Psoas muscle (tissue), 8 donors: Measurements from ENCODE around the gene TMEM17. TPM values are rescaled to one million over a fixed set of nuclear protein-coding genes. Genes with fewer than 3 reads are reported as not detected.
"Not testable (repeated sequence)": the region's sequence is repeated elsewhere in the genome, so short reads cannot be mapped to it uniquely, and the experiment has no call there.

Experiments used
- ATAC-seq, 4 donors: fragments of 200-7000 bp; cut with Tn5 transposase; one replicate each; pipeline ENCODE4 v1.9.1; 2020; ENCODE audit warnings: moderate library complexity in 3 of 4, mild to moderate bottlenecking in 2 of 4
- DNase-seq, 2 donors: peaks; one replicate each; pipeline ENCODE4 v3.0.0-alpha.2; 2020
- H3K27ac ChIP-seq: fragments of 200-600 bp; one replicate; pipeline ENCODE4 v1.8.0; 2022
- H3K27me3 ChIP-seq, 3 donors: fragments of 200-600 bp in 1 of 3; one replicate each; pipeline versions ENCODE4 v1.6.1 to v1.8.0; 2013 to 2022; ENCODE audit warnings: low read length in 2 of 3, mild to moderate bottlenecking in 2 of 3, moderate library complexity in 1 of 3; ENCODE audit not compliant: insufficient read depth in 3 of 3
- H3K36me3 ChIP-seq, 2 donors: fragments of 200-600 bp in 1 of 2; one replicate each; pipeline versions ENCODE4 v1.6.1 to v1.8.0; 2013 to 2022; ENCODE audit warnings: low read depth in 1 of 2, mild to moderate bottlenecking in 1 of 2, moderate library complexity in 1 of 2; ENCODE audit not compliant: insufficient read depth in 1 of 2
- H3K4me1 ChIP-seq: fragments of 200-600 bp; one replicate; pipeline ENCODE4 v1.8.0; 2022
- H3K4me3 ChIP-seq: fragments of 200-600 bp; one replicate; pipeline ENCODE4 v1.8.0; 2022; ENCODE audit warnings: mild to moderate bottlenecking
- H3K9me3 ChIP-seq: fragments of 200-600 bp; one replicate; pipeline ENCODE4 v1.8.0; 2022
- WGBS, 3 donors: extraction: QIAGEN DNeasy Blood & Tissue Kit; methylation state at CpG; one replicate each; pipeline versions ENCODE4 v1.1.6 to v1.1.7; 2013; 5-methylcytosine and 5-hydroxymethylcytosine counted together
- intact Hi-C, 2 donors: fragments of 100-400 bp; cut with DNase I; formaldehyde crosslinking; loops; one replicate each; pipeline versions ENCODE4 v1.11.0 to v1.14.2; 2022
- polyA plus RNA-seq, 3 donors: library from polyadenylated mRNA; stranded (reverse); fragments of 200-250 nt; gene quantifications; one replicate each; pipeline ENCODE4 v1.2.3, GENCODE V29; 2013
- total RNA-seq, 4 donors: library from RNA; stranded (reverse); fragmentation: NEBNext Ultra II Directional in 2 of 4; extraction: Animal tissue kit (Norgen Biotek cat#: 25700) in 2 of 4; gene quantifications; one replicate each; pipeline versions ENCODE4 v1.2.1 to v1.2.4, GENCODE V29; 2021 to 2023
- TF ChIP-seq, protein P1 (sequence below): fragments of 200-600 bp; IDR thresholded peaks from one replicate; pipeline ENCODE4 v1.8.0; 2022; ENCODE audit warnings: antibody characterized with exemption
- donor health status: healthy with polysubstance abuse.
- donor health status: DM: no; HTN: no; CAD: no; lungs with moderate emphysema.
- donor health status: Bipolar disorder and iron deficiency.
- donor health status: healthy.
- donor health status: DM: yes; HTN: yes; CAD: no.
- donor health status: DM: no; HTN: no; CAD: no.
- donor health status: DM: no; HTN: no; CAD: no.
- donor health status: DM: yes; HTN: yes; CAD: no.

TMEM17 gene
- total and polyA plus RNA-seq, 7 donors = 0.44 to 1.1 (median 0.67) TPM

DNA sequence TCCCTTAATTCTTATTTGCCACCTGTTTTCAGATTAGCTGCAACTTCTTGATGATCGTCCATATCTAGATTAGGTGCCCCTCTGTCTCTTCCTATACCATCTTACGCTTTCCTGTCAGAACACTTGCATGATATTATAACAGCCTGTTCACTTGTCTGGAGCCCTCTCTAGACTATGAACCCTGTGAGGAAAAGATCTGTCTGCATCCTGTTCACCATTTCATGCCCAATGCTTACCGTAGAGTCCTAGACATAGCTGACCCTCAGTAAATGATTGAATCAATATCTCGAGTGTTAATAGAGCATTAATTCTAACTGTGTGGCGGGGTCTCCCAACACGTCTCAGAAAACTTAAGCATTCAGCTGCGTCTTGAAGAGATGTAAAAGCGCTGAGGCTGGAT lies 31.8 kb upstream of the TMEM17 start:
- H3K27me3 ChIP-seq = no peaks in the 10 kb centered on the region
- no peaks in the 10 kb centered on the region for H3K4me1 ChIP-seq
- TF ChIP-seq, protein P1, sequence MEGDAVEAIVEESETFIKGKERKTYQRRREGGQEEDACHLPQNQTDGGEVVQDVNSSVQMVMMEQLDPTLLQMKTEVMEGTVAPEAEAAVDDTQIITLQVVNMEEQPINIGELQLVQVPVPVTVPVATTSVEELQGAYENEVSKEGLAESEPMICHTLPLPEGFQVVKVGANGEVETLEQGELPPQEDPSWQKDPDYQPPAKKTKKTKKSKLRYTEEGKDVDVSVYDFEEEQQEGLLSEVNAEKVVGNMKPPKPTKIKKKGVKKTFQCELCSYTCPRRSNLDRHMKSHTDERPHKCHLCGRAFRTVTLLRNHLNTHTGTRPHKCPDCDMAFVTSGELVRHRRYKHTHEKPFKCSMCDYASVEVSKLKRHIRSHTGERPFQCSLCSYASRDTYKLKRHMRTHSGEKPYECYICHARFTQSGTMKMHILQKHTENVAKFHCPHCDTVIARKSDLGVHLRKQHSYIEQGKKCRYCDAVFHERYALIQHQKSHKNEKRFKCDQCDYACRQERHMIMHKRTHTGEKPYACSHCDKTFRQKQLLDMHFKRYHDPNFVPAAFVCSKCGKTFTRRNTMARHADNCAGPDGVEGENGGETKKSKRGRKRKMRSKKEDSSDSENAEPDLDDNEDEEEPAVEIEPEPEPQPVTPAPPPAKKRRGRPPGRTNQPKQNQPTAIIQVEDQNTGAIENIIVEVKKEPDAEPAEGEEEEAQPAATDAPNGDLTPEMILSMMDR = no peak
- ATAC-seq (no peak), DNase-seq (no peak)
- 92 to 95% (median 95%) methylated on average over 8 of the region's 8 CpGs for WGBS, 3 donors
- no peaks in the 10 kb centered on the region for H3K9me3 ChIP-seq
- no peak overlapping the region for H3K27ac ChIP-seq
- no peaks in the 10 kb centered on the region for H3K36me3 ChIP-seq
- intact Hi-C loops = no loop called here
- no peak overlapping the region for H3K4me3 ChIP-seq

DNA sequence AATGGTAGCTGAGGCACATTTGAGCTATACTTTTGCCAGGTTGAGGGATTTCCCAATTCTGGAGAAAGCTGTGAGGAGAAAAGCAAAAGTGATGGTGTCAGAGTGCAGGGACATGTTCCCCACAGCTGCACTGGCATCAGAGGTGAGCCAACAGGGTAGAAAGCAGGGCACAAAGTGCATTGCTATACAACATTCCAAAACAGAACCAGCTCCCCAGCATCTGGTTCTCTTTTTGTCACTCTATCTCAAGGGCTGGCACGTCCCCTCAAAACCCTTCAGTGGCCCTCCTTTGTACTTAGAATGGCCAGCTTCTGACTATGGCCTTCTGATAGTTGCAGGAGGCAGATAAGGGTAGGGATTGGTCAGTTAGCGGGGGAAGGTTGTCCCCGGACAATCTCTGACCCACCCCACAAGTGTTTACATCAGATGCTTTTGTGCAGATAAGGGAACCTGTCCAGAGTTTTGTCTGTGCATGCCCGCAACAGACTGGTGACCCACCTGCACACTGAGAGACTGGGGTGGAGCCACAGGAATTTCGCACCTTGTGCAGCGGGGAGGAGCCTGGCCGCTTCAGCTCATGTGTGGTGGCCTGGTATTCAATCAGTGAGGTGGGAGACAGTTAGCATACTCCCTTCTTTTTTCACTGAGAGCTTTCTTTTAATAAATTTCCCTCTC lies 31.0 kb upstream of the TMEM17 start:
- intact Hi-C loops = no loop called here
- Histone ChIP-seq H3K4me1 (no peaks in the 10 kb centered on the region), H3K27me3 (no peaks in the 10 kb centered on the region), H3K9me3 (no peaks in the 10 kb centered on the region), H3K27ac (no peak overlapping the region), H3K36me3 (no peaks in the 10 kb centered on the region), H3K4me3 (no peak overlapping the region)
- WGBS, 3 donors = 86 to 92% (median 88%) methylated on average over 7 of the region's 7 CpGs
- ATAC-seq (no peak), DNase-seq (no peak)
- TF ChIP-seq, protein P1 = no peak

DNA sequence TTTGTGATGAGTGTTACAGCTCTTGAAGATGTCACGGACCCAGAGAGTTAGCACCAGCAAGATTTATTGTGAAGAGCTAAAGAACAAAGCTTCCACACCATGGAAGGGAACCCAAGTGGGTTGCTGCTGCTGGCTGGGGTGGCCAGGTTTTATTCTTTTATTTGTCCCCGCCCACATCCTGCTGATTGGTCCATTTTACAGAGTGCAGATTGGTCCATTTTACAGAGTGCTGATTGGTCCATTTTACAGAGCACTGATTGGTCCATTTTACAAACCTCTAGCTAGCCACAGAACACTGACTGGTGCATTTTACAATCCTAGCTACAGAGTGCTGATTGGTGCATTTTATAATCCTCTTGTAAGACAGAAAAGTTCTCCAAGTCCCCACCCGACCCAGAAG lies 29.5 kb upstream of the TMEM17 start:
- not testable (repeated sequence) for H3K4me1 ChIP-seq, H3K27me3 ChIP-seq

DNA sequence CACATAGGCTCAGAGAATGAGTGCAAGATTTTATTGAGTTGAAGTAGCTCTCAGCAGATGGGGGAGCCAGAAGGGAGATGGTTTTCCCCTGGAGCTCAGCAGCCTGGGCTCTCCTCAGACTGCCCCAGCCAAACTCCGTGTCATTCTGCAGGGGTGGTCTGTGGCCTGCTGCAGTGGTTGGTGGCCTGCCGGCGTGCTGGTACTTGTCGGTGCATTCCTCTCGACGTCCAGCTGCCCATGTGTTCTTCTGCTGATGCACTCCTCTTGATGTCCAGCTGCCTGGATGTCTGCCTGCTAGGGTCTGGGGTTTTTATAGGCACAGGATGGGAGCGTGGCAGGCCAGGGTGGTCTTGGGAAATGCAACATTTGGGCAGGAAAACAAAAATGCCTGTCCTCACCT lies 25.6 kb upstream of the TMEM17 start:
- H3K4me1 ChIP-seq = no peaks in the 10 kb centered on the region
- TF ChIP-seq, protein P1 = no peak
- no peak overlapping the region for H3K4me3 ChIP-seq
- H3K36me3 ChIP-seq = no peaks in the 10 kb centered on the region
- ATAC-seq (no peak), DNase-seq (no peak)
- H3K27ac ChIP-seq = no peak overlapping the region
- WGBS, 3 donors = 64 to 78% (median 69%) methylated on average over 7 of the region's 7 CpGs
- no peaks in the 10 kb centered on the region for H3K27me3 ChIP-seq
- intact Hi-C loops = no loop called here
- no peaks in the 10 kb centered on the region for H3K9me3 ChIP-seq

More for the DNA sequence above, 29.5 kb upstream of the TMEM17 start:
- DNase-seq, H3K9me3 ChIP-seq, H3K36me3 ChIP-seq, ATAC-seq, H3K27ac ChIP-seq, H3K4me3 ChIP-seq, intact Hi-C loops: not testable (repeated sequence)
- 70 to 82% (median 77%) methylated on average over 3 of the region's 3 CpGs for whole genome bisulfite sequencing, 3 donors

DNA sequence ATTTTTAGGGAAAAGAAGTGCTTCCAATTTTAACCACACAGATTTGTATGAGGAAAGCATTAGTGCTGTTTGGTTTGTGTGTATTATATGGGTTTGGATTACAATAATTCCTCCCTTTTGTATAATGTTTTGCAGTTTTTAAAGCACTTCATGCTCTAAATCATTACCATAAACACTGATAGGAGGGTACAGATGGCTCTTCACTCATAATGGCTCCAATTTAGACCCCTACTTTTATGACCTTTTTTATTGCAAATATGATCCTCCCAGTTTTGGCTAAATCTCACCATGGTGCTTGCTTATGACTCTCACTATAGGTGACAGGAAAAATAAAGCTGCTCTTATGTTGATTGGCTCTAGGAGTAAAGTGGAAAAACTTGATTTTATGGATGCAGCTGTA lies 23.8 kb upstream of the TMEM17 start:
- intact Hi-C loops = no loop called here
- H3K4me1 ChIP-seq = no peaks in the 10 kb centered on the region
- ATAC-seq (no peak), DNase-seq (no peak)
- no peak overlapping the region for H3K27ac ChIP-seq
- no peaks in the 10 kb centered on the region for H3K36me3 ChIP-seq
- no peaks in the 10 kb centered on the region for H3K9me3 ChIP-seq
- H3K27me3 ChIP-seq = no peaks in the 10 kb centered on the region
- H3K4me3 ChIP-seq = no peak overlapping the region
- TF ChIP-seq, protein P1 = no peak
